Astrocyte (in vitro differentiated cells and primary cell): ENCODE measurements around the gene FREM3. TPM values are rescaled to one million over a fixed set of nuclear protein-coding genes. Genes with fewer than 3 reads are reported as not detected.

Source experiments
- DNase-seq: peaks from one replicate; pipeline ENCODE4 v3.0.0-alpha.2; 2010; ENCODE audit warnings: low read depth
- FAIRE-seq: peaks from 2 replicates; lab custom pipeline; 2011; peaks lifted over from hg19 to GRCh38; lab: Jason Lieb, UNC
- H2AFZ ChIP-seq: 2 replicates; pipeline ENCODE4 v1.6.0; 2012; ENCODE audit warnings: low read depth, low read length, inconsistent platforms
- H3K27ac ChIP-seq: 2 replicates; pipeline ENCODE4 v1.5.1; 2011; ENCODE audit warnings: low read depth, low read length, inconsistent platforms
- H3K27me3 ChIP-seq: 2 replicates; pipeline ENCODE4 v1.6.0; 2011; ENCODE audit warnings: low read length, inconsistent platforms; ENCODE audit not compliant: insufficient read depth
- H3K36me3 ChIP-seq: 2 replicates; pipeline ENCODE4 v1.5.1; 2011; ENCODE audit warnings: low read length, inconsistent platforms; ENCODE audit not compliant: insufficient read depth
- H3K4me1 ChIP-seq: 2 replicates; pipeline ENCODE4 v1.5.1; 2011; ENCODE audit warnings: low read length, inconsistent platforms; ENCODE audit not compliant: insufficient read depth
- H3K4me2 ChIP-seq: 2 replicates; pipeline ENCODE4 v1.6.0; 2012; ENCODE audit warnings: low read length, inconsistent platforms
- H3K4me3 ChIP-seq: 2 replicates; pipeline ENCODE4 v1.5.1; 2011; ENCODE audit warnings: low read depth, mild to moderate bottlenecking, low read length, inconsistent platforms; ENCODE audit not compliant: insufficient read depth
- H3K79me2 ChIP-seq: 2 replicates; pipeline ENCODE4 v1.6.0; 2012; ENCODE audit warnings: mild to moderate bottlenecking, low read length, inconsistent platforms; ENCODE audit not compliant: insufficient read depth
- H3K9ac ChIP-seq: 2 replicates; pipeline ENCODE4 v1.6.0; 2012; ENCODE audit warnings: mild to moderate bottlenecking, low read length, inconsistent platforms
- H3K9me3 ChIP-seq: 2 replicates; pipeline ENCODE4 v1.5.1; 2012; ENCODE audit warnings: low read depth, mild to moderate bottlenecking, low read length, inconsistent platforms; ENCODE audit not compliant: insufficient read depth
- H4K20me1 ChIP-seq: 2 replicates; pipeline ENCODE4 v1.6.0; 2012; ENCODE audit warnings: low read length, inconsistent platforms; ENCODE audit not compliant: insufficient read depth
- H3K27ac Mint-ChIP-seq: one replicate; pipeline ENCODE4 v1.8.0; 2021; ENCODE audit warnings: mild to moderate bottlenecking, mixed read lengths; ENCODE audit not compliant: unreplicated experiment
- H3K27me3 Mint-ChIP-seq: one replicate; pipeline ENCODE4 v1.8.0; 2021; ENCODE audit warnings: low read depth, mixed read lengths; ENCODE audit not compliant: unreplicated experiment
- H3K36me3 Mint-ChIP-seq: one replicate; pipeline ENCODE4 v1.8.0; 2021; ENCODE audit warnings: low read depth, mixed read lengths; ENCODE audit not compliant: unreplicated experiment
- H3K4me1 Mint-ChIP-seq: one replicate; pipeline ENCODE4 v1.8.0; 2021; ENCODE audit warnings: low read depth, mixed read lengths; ENCODE audit not compliant: unreplicated experiment
- H3K4me3 Mint-ChIP-seq: one replicate; pipeline ENCODE4 v1.8.0; 2021; ENCODE audit warnings: mild to moderate bottlenecking, moderate library complexity, mixed read lengths; ENCODE audit not compliant: unreplicated experiment
- H3K9me3 Mint-ChIP-seq: one replicate; pipeline ENCODE4 v1.8.0; 2021; ENCODE audit warnings: mild to moderate bottlenecking, mixed read lengths; ENCODE audit not compliant: unreplicated experiment
- CTCF ChIP-seq: IDR thresholded peaks from 2 replicates; pipeline ENCODE4 v1.5.1; 2011; ENCODE audit warnings: low read depth, mild to moderate bottlenecking, inconsistent platforms, low read length, moderate library complexity; ENCODE audit not compliant: insufficient read depth
- EZH2 ChIP-seq: IDR thresholded peaks from 2 replicates; pipeline ENCODE4 v1.6.1; 2012; ENCODE audit warnings: mild to moderate bottlenecking, low read length, inconsistent platforms; ENCODE audit not compliant: insufficient read depth
- total RNA-seq: library from RNA; stranded (reverse); gene quantifications from 2 replicates; pipeline ENCODE4 v1.2.1, GENCODE V29; 2021

Gene FREM3
- total RNA-seq, 1 donor from 2014 or later, result not detected

GRCh38 chr4:143554728-143555597, 145.5 kb downstream of the FREM3 start:
- no peak overlapping the region for H3K9ac ChIP-seq
- H3K9me3 Mint-ChIP-seq, result no peaks in the 10 kb centered on the region
- H3K4me3 Mint-ChIP-seq, result no peak overlapping the region
- no peak overlapping the region for H3K27ac ChIP-seq
- DNase-seq (no peak), FAIRE-seq (no peak)
- H3K27me3 Mint-ChIP-seq, result peaks cover 8% of the 10 kb centered on the region
- peaks cover 5% of the 10 kb centered on the region for H3K79me2 ChIP-seq
- H3K4me3 ChIP-seq, result no peak overlapping the region
- H4K20me1 ChIP-seq, result peaks cover 18% of the 10 kb centered on the region
- peaks cover 5% of the 10 kb centered on the region for H3K4me1 ChIP-seq
- H3K4me2 ChIP-seq, result no peak overlapping the region
- peaks cover 15% of the 10 kb centered on the region for H3K36me3 Mint-ChIP-seq
- H2AFZ ChIP-seq, result no peak overlapping the region
- H3K36me3 ChIP-seq, result peaks cover 17% of the 10 kb centered on the region
- H3K4me1 Mint-ChIP-seq, result peaks cover 8% of the 10 kb centered on the region
- H3K27ac Mint-ChIP-seq, result no peak overlapping the region
- no peaks in the 10 kb centered on the region for H3K9me3 ChIP-seq
- no peak for TF ChIP-seq EZH2
- TF ChIP-seq CTCF, result no peak
- no peaks in the 10 kb centered on the region for H3K27me3 ChIP-seq

GRCh38 chr4:143549928-143550327, 150.5 kb downstream of the FREM3 start:
- Mint-ChIP-seq H3K27me3 (no peaks in the 10 kb centered on the region), H3K36me3 (peaks cover 14% of the 10 kb centered on the region), H3K9me3 (no peaks in the 10 kb centered on the region), H3K4me1 (peaks cover 3% of the 10 kb centered on the region), H3K4me3 (no peak overlapping the region), H3K27ac (no peak overlapping the region)
- no peaks in the 10 kb centered on the region for H3K9me3 ChIP-seq
- FAIRE-seq, result no peak
- no peaks in the 10 kb centered on the region for H3K4me1 ChIP-seq
- H4K20me1 ChIP-seq, result peaks cover 18% of the 10 kb centered on the region
- no peak overlapping the region for H3K4me2 ChIP-seq
- DNase-seq, result no peak
- H3K27me3 ChIP-seq, result no peaks in the 10 kb centered on the region
- H3K9ac ChIP-seq, result no peak overlapping the region
- peaks cover 47% of the 10 kb centered on the region for H3K36me3 ChIP-seq
- no peak overlapping the region for H2AFZ ChIP-seq
- no peak overlapping the region for H3K4me3 ChIP-seq
- H3K79me2 ChIP-seq, result peaks cover 5% of the 10 kb centered on the region
- no peak for TF ChIP-seq CTCF
- no peak for TF ChIP-seq EZH2
- H3K27ac ChIP-seq, result no peak overlapping the region

- Mint-ChIP-seq H3K4me3 (no peak overlapping the region), H3K4me1 (no peaks in the 10 kb centered on the region)
Observed at GRCh38 chr4:143539670-143540023, 160.8 kb downstream of the FREM3 start.

More at GRCh38 chr4:143539670-143540023, 160.8 kb downstream of the FREM3 start:
- no peak for DNase-seq
- H3K79me2 ChIP-seq, result peaks cover 9% of the 10 kb centered on the region
- Mint-ChIP-seq H3K9me3 (no peaks in the 10 kb centered on the region), H3K27me3 (no peaks in the 10 kb centered on the region), H3K36me3 (peaks cover 15% of the 10 kb centered on the region), H3K27ac (no peak overlapping the region)
- no peak overlapping the region for H2AFZ ChIP-seq
- H4K20me1 ChIP-seq, result no peaks in the 10 kb centered on the region
- H3K9me3 ChIP-seq, result no peaks in the 10 kb centered on the region
- peaks cover 77% of the 10 kb centered on the region for H3K36me3 ChIP-seq
- no peaks in the 10 kb centered on the region for H3K27me3 ChIP-seq
- H3K4me2 ChIP-seq, result no peak overlapping the region
- no peak overlapping the region for H3K27ac ChIP-seq
- TF ChIP-seq EZH2 (no peak), CTCF (no peak)
- FAIRE-seq, result no peak
- H3K4me3 ChIP-seq, result no peak overlapping the region
- no peaks in the 10 kb centered on the region for H3K4me1 ChIP-seq
- no peak overlapping the region for H3K9ac ChIP-seq
